WERI-Rb-1 (cell line): ENCODE data around the gene NFAM1.

Source experiments
- DNase-seq: peaks from one replicate; pipeline ENCODE4 v3.0.0-alpha.2; 2020
- H3K27ac ChIP-seq: fragments of 250-450 bp; sonication (Bioruptor Pico); 2 replicates; pipeline ENCODE4 v1.5.1; 2020; ENCODE audit warnings: mild to moderate bottlenecking, moderate library complexity
- H3K27me3 ChIP-seq: fragments of 250-450 bp; sonication (Bioruptor Pico); 2 replicates; pipeline ENCODE4 v1.5.1; 2021; ENCODE audit warnings: mild to moderate bottlenecking, low read depth, moderate library complexity; ENCODE audit not compliant: insufficient read depth, severe bottlenecking
- H3K36me3 ChIP-seq: fragments of 250-450 bp; sonication (Bioruptor Pico); 2 replicates; pipeline ENCODE4 v1.5.1; 2020; ENCODE audit warnings: mild to moderate bottlenecking, moderate library complexity
- H3K4me3 ChIP-seq: 2 replicates; pipeline ENCODE4 v1.5.1; 2011; ENCODE audit warnings: low read depth, mild to moderate bottlenecking, control low read depth, low read length
- H3K9me3 ChIP-seq: fragments of 250-450 bp; sonication (Bioruptor Pico); 2 replicates; pipeline ENCODE4 v1.5.1; 2021; ENCODE audit warnings: mild to moderate bottlenecking, moderate library complexity; ENCODE audit not compliant: severe bottlenecking
- CTCF ChIP-seq: IDR thresholded peaks from 2 replicates; pipeline ENCODE4 v1.5.1; 2011; ENCODE audit warnings: low read depth, mild to moderate bottlenecking, control low read depth, inconsistent platforms, low read length

Gene NFAM1

DNA sequence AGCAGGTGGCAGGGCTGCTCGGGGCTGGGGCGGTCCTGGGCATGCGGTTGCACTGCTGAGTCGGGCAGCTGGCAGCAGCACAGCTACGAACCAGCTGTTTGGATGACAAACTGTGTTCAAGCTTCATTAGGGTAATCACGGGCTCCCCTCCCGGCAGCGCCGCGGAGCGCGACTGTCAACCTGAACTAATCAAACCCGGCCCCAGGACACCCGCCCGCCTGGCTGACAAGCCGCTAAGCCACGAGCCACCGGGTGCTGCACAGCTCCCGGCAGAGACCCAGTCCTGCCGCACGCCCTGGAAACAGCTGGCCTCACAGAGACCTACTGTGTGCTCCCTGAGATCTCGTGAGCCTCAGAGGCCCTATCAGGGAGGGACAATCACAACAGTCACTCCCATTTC lies 101.2 kb downstream of the NFAM1 start:
- H3K36me3 ChIP-seq = peaks cover 9% of the 10 kb centered on the region
- H3K4me3 ChIP-seq = no peak overlapping the region
- no peak for DNase-seq
- H3K9me3 ChIP-seq = no peaks in the 10 kb centered on the region
- no peak overlapping the region for H3K27ac ChIP-seq
- H3K27me3 ChIP-seq = no peaks in the 10 kb centered on the region
- TF ChIP-seq CTCF = no peak
